ENCODE results near the gene ZKSCAN3. TPM values are rescaled to one million over a fixed set of nuclear protein-coding genes. Genes with fewer than 3 reads are reported as not detected.

ZKSCAN3 gene
- total and polyA plus RNA-seq, 2 of the 8 experiments (the other 6 are each of a cell fraction or from before 2014, with no cell fraction given): 2.7 to 9.8 TPM

DNA sequence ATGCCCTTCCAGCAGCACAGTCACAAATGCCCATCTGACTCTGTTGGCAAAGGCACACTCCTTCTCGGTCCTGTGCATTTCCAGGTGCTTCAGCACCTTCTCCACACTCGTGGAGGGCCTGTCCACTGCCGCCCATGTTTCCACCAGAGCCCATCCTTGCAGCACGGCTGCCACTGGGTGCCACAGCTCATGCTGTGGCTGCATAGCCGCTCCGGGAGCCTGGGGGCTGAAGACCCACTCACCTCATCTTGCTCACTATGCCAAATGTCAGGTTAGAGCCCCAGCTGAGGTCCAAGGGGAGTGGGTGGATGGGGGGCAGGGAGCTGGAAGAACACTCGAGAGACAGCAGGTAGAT, 6.9 kb downstream of the ZKSCAN3 start (continued):
- TF ChIP-seq, protein P1, sequence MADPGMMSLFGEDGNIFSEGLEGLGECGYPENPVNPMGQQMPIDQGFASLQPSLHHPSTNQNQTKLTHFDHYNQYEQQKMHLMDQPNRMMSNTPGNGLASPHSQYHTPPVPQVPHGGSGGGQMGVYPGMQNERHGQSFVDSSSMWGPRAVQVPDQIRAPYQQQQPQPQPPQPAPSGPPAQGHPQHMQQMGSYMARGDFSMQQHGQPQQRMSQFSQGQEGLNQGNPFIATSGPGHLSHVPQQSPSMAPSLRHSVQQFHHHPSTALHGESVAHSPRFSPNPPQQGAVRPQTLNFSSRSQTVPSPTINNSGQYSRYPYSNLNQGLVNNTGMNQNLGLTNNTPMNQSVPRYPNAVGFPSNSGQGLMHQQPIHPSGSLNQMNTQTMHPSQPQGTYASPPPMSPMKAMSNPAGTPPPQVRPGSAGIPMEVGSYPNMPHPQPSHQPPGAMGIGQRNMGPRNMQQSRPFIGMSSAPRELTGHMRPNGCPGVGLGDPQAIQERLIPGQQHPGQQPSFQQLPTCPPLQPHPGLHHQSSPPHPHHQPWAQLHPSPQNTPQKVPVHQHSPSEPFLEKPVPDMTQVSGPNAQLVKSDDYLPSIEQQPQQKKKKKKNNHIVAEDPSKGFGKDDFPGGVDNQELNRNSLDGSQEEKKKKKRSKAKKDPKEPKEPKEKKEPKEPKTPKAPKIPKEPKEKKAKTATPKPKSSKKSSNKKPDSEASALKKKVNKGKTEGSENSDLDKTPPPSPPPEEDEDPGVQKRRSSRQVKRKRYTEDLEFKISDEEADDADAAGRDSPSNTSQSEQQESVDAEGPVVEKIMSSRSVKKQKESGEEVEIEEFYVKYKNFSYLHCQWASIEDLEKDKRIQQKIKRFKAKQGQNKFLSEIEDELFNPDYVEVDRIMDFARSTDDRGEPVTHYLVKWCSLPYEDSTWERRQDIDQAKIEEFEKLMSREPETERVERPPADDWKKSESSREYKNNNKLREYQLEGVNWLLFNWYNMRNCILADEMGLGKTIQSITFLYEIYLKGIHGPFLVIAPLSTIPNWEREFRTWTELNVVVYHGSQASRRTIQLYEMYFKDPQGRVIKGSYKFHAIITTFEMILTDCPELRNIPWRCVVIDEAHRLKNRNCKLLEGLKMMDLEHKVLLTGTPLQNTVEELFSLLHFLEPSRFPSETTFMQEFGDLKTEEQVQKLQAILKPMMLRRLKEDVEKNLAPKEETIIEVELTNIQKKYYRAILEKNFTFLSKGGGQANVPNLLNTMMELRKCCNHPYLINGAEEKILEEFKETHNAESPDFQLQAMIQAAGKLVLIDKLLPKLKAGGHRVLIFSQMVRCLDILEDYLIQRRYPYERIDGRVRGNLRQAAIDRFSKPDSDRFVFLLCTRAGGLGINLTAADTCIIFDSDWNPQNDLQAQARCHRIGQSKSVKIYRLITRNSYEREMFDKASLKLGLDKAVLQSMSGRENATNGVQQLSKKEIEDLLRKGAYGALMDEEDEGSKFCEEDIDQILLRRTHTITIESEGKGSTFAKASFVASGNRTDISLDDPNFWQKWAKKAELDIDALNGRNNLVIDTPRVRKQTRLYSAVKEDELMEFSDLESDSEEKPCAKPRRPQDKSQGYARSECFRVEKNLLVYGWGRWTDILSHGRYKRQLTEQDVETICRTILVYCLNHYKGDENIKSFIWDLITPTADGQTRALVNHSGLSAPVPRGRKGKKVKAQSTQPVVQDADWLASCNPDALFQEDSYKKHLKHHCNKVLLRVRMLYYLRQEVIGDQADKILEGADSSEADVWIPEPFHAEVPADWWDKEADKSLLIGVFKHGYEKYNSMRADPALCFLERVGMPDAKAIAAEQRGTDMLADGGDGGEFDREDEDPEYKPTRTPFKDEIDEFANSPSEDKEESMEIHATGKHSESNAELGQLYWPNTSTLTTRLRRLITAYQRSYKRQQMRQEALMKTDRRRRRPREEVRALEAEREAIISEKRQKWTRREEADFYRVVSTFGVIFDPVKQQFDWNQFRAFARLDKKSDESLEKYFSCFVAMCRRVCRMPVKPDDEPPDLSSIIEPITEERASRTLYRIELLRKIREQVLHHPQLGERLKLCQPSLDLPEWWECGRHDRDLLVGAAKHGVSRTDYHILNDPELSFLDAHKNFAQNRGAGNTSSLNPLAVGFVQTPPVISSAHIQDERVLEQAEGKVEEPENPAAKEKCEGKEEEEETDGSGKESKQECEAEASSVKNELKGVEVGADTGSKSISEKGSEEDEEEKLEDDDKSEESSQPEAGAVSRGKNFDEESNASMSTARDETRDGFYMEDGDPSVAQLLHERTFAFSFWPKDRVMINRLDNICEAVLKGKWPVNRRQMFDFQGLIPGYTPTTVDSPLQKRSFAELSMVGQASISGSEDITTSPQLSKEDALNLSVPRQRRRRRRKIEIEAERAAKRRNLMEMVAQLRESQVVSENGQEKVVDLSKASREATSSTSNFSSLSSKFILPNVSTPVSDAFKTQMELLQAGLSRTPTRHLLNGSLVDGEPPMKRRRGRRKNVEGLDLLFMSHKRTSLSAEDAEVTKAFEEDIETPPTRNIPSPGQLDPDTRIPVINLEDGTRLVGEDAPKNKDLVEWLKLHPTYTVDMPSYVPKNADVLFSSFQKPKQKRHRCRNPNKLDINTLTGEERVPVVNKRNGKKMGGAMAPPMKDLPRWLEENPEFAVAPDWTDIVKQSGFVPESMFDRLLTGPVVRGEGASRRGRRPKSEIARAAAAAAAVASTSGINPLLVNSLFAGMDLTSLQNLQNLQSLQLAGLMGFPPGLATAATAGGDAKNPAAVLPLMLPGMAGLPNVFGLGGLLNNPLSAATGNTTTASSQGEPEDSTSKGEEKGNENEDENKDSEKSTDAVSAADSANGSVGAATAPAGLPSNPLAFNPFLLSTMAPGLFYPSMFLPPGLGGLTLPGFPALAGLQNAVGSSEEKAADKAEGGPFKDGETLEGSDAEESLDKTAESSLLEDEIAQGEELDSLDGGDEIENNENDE (IDR thresholded peaks at IDR 0.05; ENCODE audit: insufficient replicate concordance, low read length): no peak
- TF ChIP-seq CHD1 (IDR thresholded peaks at IDR 0.05; ENCODE audit: low read depth, low read length) (no peak), FOSL1 (IDR thresholded peaks at IDR 0.05; ENCODE audit: insufficient read depth, low read depth, low read length) (no peak), MAFK (IDR thresholded peaks at IDR 0.05; ENCODE audit: low read depth, low read length) (no peak), SP2 (IDR thresholded peaks at IDR 0.05; ENCODE audit: low read length) (no peak)
- TF ChIP-seq, protein P2, sequence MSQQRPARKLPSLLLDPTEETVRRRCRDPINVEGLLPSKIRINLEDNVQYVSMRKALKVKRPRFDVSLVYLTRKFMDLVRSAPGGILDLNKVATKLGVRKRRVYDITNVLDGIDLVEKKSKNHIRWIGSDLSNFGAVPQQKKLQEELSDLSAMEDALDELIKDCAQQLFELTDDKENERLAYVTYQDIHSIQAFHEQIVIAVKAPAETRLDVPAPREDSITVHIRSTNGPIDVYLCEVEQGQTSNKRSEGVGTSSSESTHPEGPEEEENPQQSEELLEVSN (IDR thresholded peaks at IDR 0.05): no peak

All from H1 (cell line).